ENCODE data around the gene ZNF791. TPM values are rescaled to one million over a fixed set of nuclear protein-coding genes. Genes with fewer than 3 reads are reported as not detected.
A peak's percentile ranks its signal among the peaks of the same experiment; 100 is the strongest.

The ZNF791 gene
- total RNA-seq, 2 experiments from 2014 or later, result 102 to 103 TPM

DNA sequence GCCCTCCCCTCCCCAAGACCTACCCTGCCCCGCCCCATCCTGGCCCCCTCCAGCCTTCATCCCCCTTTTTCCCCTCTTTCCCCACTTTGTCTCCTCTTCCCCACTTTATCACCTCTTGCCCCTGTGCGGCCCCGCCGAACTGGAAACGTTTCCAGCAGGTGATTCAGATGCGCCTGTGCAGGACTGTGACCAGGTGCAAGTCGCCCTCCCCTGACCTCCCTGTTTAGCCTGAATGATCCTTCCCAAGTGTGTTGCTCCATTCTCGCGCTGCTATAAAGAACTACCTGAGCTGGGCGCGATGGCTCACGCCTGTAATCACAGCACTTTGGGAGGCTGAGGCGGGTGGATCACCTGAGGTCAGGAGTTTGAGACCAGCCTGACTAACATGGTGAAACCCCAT, 25.9 kb downstream of the ZNF791 start:
- no peaks in the 10 kb centered on the region for H3K9me3 ChIP-seq (ENCODE audit: control insufficient read depth in 1 of 2, insufficient read depth in 1 of 2, low read length in 2 of 2)
- no peak overlapping the region for H3K27ac ChIP-seq (ENCODE audit: low read depth in 1 of 2, low read length in 2 of 2)
- Mint-ChIP-seq H3K27me3 (no peaks in the 10 kb centered on the region), H3K27ac (peak overlapping the region; percentile 64), H3K4me1 (ENCODE audit: low read depth) (peaks cover 31% of the 10 kb centered on the region), H3K9me3 (no peaks in the 10 kb centered on the region), H3K4me3 (no peak overlapping the region), H3K36me3 (ENCODE audit: low read depth) (peaks cover 12% of the 10 kb centered on the region)
- CTCF ChIA-PET, result no interaction called here
- DNase-seq (no peak), ATAC-seq (ENCODE audit: poor library complexity) (no peak)
- H3K36me3 ChIP-seq (ENCODE audit: insufficient read depth, low read length), result no peaks in the 10 kb centered on the region
- intact Hi-C loops (cut with DNase I, micrococcal nuclease), result no loop called here
- no peaks in the 10 kb centered on the region for H3K27me3 ChIP-seq (ENCODE audit: control insufficient read depth in 1 of 2, insufficient read depth in 2 of 2, low read length in 2 of 2)
- POLR2A ChIA-PET, result no interaction called here
- H3K4me3 ChIP-seq (ENCODE audit: low read length), result no peak overlapping the region
- H3K4me1 ChIP-seq (ENCODE audit: insufficient read depth, low read length), result peaks cover 18% of the 10 kb centered on the region
- TF ChIP-seq, protein P1, sequence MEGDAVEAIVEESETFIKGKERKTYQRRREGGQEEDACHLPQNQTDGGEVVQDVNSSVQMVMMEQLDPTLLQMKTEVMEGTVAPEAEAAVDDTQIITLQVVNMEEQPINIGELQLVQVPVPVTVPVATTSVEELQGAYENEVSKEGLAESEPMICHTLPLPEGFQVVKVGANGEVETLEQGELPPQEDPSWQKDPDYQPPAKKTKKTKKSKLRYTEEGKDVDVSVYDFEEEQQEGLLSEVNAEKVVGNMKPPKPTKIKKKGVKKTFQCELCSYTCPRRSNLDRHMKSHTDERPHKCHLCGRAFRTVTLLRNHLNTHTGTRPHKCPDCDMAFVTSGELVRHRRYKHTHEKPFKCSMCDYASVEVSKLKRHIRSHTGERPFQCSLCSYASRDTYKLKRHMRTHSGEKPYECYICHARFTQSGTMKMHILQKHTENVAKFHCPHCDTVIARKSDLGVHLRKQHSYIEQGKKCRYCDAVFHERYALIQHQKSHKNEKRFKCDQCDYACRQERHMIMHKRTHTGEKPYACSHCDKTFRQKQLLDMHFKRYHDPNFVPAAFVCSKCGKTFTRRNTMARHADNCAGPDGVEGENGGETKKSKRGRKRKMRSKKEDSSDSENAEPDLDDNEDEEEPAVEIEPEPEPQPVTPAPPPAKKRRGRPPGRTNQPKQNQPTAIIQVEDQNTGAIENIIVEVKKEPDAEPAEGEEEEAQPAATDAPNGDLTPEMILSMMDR (IDR thresholded peaks at IDR 0.05), result no peak

DNA sequence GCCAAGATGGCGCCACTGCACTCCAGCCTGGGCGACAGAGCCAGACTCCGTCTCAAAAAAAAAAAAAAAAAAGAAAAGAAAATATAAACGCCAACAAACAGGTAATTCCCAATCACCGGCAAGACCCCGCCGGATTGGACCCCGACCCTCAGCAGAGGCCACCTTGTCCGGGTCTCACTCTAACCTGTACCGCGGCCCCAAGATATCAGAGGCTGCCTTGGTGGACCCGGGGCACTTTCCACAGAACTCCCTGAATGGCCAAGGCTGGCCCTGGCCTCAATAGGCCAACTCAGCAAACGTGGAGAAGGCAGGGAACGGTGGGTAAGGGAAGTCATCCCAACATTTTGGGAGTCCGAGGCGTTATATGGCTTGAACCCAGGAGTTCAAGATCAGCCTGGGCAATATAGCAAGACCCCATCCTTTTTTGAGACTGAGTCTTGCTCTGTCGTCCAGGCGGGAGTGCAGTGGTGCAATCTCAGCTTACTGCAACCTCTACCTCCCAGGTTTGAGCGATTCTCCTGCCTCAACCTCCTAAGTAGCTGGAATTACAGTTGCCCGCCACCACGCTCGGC, 28.0 kb downstream of the ZNF791 start:
- H3K27ac ChIP-seq (ENCODE audit: low read depth in 1 of 2, low read length in 2 of 2), result no peak overlapping the region
- no peak for DNase-seq
- no peaks in the 10 kb centered on the region for H3K27me3 Mint-ChIP-seq
- H3K4me3 Mint-ChIP-seq, result no peak overlapping the region
- ATAC-seq (ENCODE audit: poor library complexity), result no peak
- H3K36me3 Mint-ChIP-seq (ENCODE audit: low read depth), result peaks cover 3% of the 10 kb centered on the region
- H3K36me3 ChIP-seq (ENCODE audit: insufficient read depth, low read length), result no peaks in the 10 kb centered on the region
- no peak overlapping the region for H3K27ac Mint-ChIP-seq
- peaks cover 26% of the 10 kb centered on the region for H3K4me1 Mint-ChIP-seq (ENCODE audit: low read depth)
- intact Hi-C loops (cut with DNase I, micrococcal nuclease), result no loop called here
- POLR2A ChIA-PET, result no interaction called here
- no peaks in the 10 kb centered on the region for H3K27me3 ChIP-seq (ENCODE audit: control insufficient read depth in 1 of 2, insufficient read depth in 2 of 2, low read length in 2 of 2)
- TF ChIP-seq, protein P1 (IDR thresholded peaks at IDR 0.05), result no peak
- no peak overlapping the region for H3K4me3 ChIP-seq (ENCODE audit: low read length)
- H3K4me1 ChIP-seq (ENCODE audit: insufficient read depth, low read length), result peaks cover 18% of the 10 kb centered on the region
- H3K9me3 Mint-ChIP-seq, result no peaks in the 10 kb centered on the region
- CTCF ChIA-PET, result interaction anchor here (2.4 kb wide), 1 partner anchor 25 kb away, joined by 28 read pairs; no protein-coding TSS in a partner anchor
- no peaks in the 10 kb centered on the region for H3K9me3 ChIP-seq (ENCODE audit: control insufficient read depth in 1 of 2, insufficient read depth in 1 of 2, low read length in 2 of 2)

DNA sequence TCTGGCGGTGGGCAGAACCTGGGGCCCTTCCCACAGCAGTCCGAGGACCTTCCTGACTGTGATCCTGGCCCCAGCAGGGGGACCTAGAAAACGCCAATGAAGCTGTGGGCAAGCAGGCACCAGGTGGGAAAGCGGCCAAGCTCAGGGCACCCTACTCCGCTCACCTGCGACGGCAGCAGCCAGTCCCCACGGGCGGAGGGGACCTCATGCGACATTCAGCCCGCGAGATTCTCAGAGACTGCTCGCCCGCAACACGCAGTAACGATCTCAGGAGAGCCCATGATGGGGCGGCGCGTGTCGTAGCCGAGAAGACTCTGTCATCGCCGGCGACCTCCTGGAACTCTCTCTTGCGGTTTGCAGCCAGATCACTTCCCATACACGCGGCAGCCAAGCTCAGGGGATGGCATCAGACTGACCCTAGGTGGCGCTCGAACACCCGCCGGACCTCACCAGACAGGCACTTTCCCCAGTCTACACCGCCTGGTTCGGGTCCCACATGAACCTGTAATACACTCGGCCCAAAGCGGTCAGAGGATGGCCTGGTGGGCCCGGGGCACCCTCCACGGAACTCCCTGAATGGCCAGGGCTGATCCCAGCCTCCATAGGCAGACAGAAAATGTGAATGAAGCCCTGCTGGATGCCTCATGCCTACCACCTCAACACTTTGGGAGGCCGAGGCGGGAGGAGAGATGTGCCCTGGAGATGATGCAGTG, 29.3 kb downstream of the ZNF791 start:
- peaks cover 2% of the 10 kb centered on the region for H3K36me3 ChIP-seq (ENCODE audit: insufficient read depth, low read length)
- H3K9me3 ChIP-seq (ENCODE audit: control insufficient read depth in 1 of 2, insufficient read depth in 1 of 2, low read length in 2 of 2), result no peaks in the 10 kb centered on the region
- DNase-seq, result peak; percentile 72 to 92 (median 80)
- no peaks in the 10 kb centered on the region for H3K27me3 ChIP-seq (ENCODE audit: control insufficient read depth in 1 of 2, insufficient read depth in 2 of 2, low read length in 2 of 2)
- intact Hi-C loops (cut with DNase I, micrococcal nuclease), result loop anchor here (1.0 to 2.0 kb wide), 4 partner anchors 27 to 33 kb away; partner anchors contain the start of genes ZNF490 (in 1 of the 2) and ZNF791 (in 1 of the 2)
- H3K4me1 ChIP-seq (ENCODE audit: insufficient read depth, low read length), result peaks cover 16% of the 10 kb centered on the region
- TF ChIP-seq, protein P1 (IDR thresholded peaks at IDR 0.05), result peak; percentile 97
- CTCF ChIA-PET, result interaction anchor here (0.6 to 3.0 kb wide), 20 partner anchors 9 to 76 kb away, joined by 3 to 28 read pairs (median 5); partner anchors contain the start of genes DHPS, MAN2B1, WDR83 and ZNF490
- H3K27me3 Mint-ChIP-seq, result no peaks in the 10 kb centered on the region
- no peak overlapping the region for H3K27ac ChIP-seq (ENCODE audit: low read depth in 1 of 2, low read length in 2 of 2)
- no peaks in the 10 kb centered on the region for H3K9me3 Mint-ChIP-seq
- peaks cover 10% of the 10 kb centered on the region for H3K36me3 Mint-ChIP-seq (ENCODE audit: low read depth)
- peak overlapping the region; percentile 55 for H3K4me3 Mint-ChIP-seq
- H3K4me1 Mint-ChIP-seq (ENCODE audit: low read depth), result peaks cover 22% of the 10 kb centered on the region
- peak overlapping the region; percentile 71 for H3K27ac Mint-ChIP-seq
- POLR2A ChIA-PET, result interaction anchor here (0.6 to 1.3 kb wide), 11 partner anchors 9 to 154 kb away, joined by 3 to 8 read pairs (median 3); partner anchors contain the start of genes MAN2B1, WDR83, ZNF490 and ZNF791
- peak overlapping the region; percentile 22 for H3K4me3 ChIP-seq (ENCODE audit: low read length)
- ATAC-seq (ENCODE audit: poor library complexity), result peak; percentile 72
